Activated T-helper 1 cell treated with Interleukin-2 at 50 U/mL for 16 hours (primary cell): ENCODE data around the gene SCRG1.

Experiments used
- DNase-seq: peaks from one replicate; pipeline ENCODE4 v3.0.0-alpha.2; 2020; ENCODE audit warnings: low read depth

The SCRG1 gene

GRCh38 chr4:173398779-173399415 lies at the start of gene SCRG1:
SCRG1 (minus strand) TSS chr4:173399116; CDS start chr4:173391414, 7,702 bp downstream.
- DNase-seq: no peak

- no peak for DNase-seq
Observed at GRCh38 chr4:173448103-173448502, 49.2 kb upstream of the SCRG1 start.

- no peak for DNase-seq
Observed at GRCh38 chr4:173446416-173446815, 47.5 kb upstream of the SCRG1 start.

- no peak for DNase-seq
Observed at GRCh38 chr4:173443121-173443520, 44.2 kb upstream of the SCRG1 start.

GRCh38 chr4:173442223-173442932 lies 43.5 kb upstream of the SCRG1 start:
- no peak for DNase-seq

GRCh38 chr4:173440888-173441287 lies 42.0 kb upstream of the SCRG1 start:
- DNase-seq: no peak

GRCh38 chr4:173436771-173437265 lies 37.9 kb upstream of the SCRG1 start:
- no peak for DNase-seq

- DNase-seq: no peak
Observed at GRCh38 chr4:173436149-173436579, 37.2 kb upstream of the SCRG1 start.

- DNase-seq: no peak
Observed at GRCh38 chr4:173434231-173434630, 35.3 kb upstream of the SCRG1 start.

- no peak for DNase-seq
Observed at GRCh38 chr4:173433447-173433846, 34.5 kb upstream of the SCRG1 start.

- DNase-seq: no peak
Observed at GRCh38 chr4:173432430-173432829, 33.5 kb upstream of the SCRG1 start.

- no peak for DNase-seq
Observed at GRCh38 chr4:173426064-173426463, 27.1 kb upstream of the SCRG1 start.

GRCh38 chr4:173424899-173425805 lies 26.2 kb upstream of the SCRG1 start:
- DNase-seq: no peak

GRCh38 chr4:173420801-173421200 lies 21.9 kb upstream of the SCRG1 start:
- no peak for DNase-seq

GRCh38 chr4:173420324-173420752 lies 21.4 kb upstream of the SCRG1 start:
- no peak for DNase-seq

GRCh38 chr4:173418639-173419038 lies 19.7 kb upstream of the SCRG1 start:
- DNase-seq: no peak

- no peak for DNase-seq
Observed at GRCh38 chr4:173417833-173418232, 18.9 kb upstream of the SCRG1 start.

- no peak for DNase-seq
Observed at GRCh38 chr4:173415885-173416653, 17.2 kb upstream of the SCRG1 start.

- no peak for DNase-seq
Observed at GRCh38 chr4:173415092-173415491, 16.2 kb upstream of the SCRG1 start.

GRCh38 chr4:173414456-173414855 lies 15.5 kb upstream of the SCRG1 start:
- no peak for DNase-seq

- no peak for DNase-seq
Observed at GRCh38 chr4:173413036-173413435, 14.1 kb upstream of the SCRG1 start.
